T-helper 22 cell (primary cell): ENCODE results near the gene SMYD1.

Experiments used
- DNase-seq: peaks from one replicate; pipeline ENCODE4 v3.0.0-alpha.2; 2020; ENCODE audit warnings: low read depth

SMYD1 gene

DNA sequence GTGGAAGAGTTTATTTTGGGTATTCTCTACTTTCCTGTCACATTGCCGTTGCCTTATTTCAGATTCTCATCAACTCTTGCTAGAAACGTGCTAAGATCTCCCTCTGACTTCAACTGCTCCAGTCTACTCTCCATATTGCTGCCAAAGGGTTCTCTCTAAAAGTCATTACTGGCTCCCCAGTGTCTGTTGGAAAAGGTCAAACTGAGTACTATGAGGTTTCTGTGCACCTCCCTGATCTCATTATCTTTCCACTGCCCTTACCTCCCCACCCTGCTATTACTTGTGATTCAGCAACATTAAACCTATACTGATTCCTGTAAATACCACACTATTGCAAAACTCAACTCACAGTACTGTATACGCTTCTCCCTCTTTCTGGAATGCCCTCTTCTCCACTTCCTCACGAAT, 10.2 kb upstream of the SMYD1 start:
- no peak for DNase-seq

GRCh38 chr2:88058191-88058590, 9.4 kb upstream of the SMYD1 start:
- DNase-seq: no peak

GRCh38 chr2:88059979-88060906, 7.4 kb upstream of the SMYD1 start:
- no peak for DNase-seq

DNA sequence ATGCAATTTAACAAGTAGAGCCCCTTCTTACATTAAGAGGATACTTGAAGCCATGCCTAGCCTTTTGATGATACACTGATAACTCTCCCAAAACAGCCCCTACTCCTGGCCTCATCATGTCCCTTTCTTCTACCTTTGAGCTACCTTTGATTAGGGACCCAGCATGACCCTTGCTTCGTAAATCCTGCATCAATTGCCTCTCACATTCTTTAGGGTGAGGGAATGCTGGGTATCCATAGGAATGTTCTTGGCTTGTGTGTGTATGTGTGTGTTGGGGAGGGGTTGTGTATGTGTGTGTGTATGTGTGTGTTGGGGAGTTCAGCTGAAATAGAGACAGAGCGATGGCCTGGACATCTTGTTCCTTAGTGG, 6.7 kb upstream of the SMYD1 start:
- DNase-seq: no peak

DNA sequence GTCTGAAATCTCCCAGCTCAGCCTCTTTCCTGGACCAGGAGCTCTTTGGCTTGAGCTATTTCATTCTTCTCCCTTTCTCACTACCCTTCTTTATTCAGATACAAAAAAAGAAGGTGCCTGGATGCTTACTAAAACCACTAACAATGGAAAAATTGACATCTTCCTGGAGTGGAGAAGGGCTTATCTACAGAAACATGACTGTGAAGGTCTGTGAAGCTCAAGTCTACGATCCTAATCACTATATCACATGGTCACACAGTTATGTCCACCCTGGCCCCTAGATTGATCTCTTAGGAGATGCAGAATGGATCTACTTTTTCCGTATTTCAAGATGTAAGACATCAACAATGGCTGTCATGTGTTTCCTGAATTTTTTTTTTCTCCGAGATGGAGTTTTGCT, 6.3 kb upstream of the SMYD1 start:
- DNase-seq: no peak

DNA sequence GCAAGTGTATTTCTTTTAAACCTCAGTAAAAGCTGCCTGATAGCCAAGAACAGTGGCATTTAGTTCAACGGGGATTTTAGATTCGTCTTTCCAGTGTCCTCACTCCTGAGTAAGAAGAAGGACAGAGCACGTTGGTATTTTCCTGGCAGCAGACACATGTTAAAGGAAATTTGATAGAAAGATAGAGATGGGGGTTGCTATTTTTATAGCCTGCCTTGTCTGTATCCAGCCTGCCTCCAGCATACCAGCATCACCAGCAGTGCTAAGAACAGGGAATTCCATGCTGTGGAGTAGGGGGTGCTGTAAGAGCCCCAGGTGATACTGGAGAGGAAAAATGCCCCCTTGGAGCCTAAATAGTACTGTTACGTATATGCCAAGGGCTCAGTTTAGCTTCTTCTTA, 1.1 kb upstream of the SMYD1 start:
- DNase-seq: no peak

DNA sequence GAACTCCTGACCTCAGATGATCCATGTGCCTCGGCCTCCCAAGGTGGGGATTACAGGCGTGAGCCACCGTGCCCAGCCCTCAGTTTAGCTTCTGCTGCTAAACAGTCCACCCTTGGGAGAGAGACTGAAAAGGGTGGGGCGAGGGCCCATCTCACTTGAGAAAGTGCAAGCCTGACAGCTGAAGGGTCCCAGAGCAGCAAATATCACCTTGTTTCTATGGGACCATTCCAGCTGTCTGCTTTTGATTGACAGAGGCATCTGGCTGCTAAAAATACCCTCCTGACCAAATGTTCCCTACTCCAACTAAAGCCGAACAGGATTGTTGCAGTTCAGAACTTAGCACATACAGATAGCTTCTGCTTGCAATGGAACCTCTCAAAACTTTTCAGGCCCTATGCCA, 436 bp upstream of the SMYD1 start:
- no peak for DNase-seq

DNA sequence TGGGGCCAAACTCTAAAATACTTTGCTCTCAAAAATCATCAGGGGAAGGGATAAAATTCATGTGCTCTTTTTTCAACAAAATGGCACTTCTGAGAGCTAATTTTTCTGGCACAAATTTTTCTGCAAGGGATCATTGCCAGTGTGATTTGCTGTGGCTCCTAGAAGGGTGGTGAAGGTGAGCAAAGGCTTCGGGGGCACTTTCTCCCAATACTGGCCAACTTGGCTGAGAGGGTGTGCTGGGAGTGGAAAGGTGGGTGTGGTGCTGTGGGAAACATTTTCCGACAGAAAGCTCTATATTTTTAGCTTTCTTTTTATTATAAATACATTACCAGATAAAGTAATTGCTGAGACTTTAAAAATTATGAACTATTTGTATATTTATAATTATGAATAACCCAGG, 419 bp downstream of the SMYD1 start:
- no peak for DNase-seq

GRCh38 chr2:88069117-88069516, 1.5 kb downstream of the SMYD1 start:
- no peak for DNase-seq

GRCh38 chr2:88070055-88070454, 2.4 kb downstream of the SMYD1 start:
- no peak for DNase-seq

GRCh38 chr2:88071365-88071764, 3.7 kb downstream of the SMYD1 start:
- DNase-seq: no peak

DNA sequence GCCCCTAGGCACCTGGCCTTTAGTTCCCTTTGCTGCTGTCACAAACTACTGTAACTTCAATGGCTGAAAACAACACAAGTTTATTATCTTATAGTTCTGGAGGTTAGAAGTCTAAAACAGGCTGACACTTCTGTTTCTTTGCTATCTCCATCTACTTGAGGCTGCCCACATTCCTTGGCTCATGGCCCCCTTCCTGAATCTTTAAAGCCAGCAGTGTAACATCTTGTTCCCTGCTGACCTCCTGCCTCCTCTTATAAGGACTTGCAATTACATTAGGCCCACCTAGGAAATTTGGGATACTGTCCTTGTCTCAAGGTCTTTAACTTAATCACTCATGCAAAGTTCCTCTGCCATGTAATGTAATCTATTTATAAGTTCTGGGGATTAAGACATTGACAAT, 6.5 kb downstream of the SMYD1 start:
- no peak for DNase-seq

- DNase-seq: no peak
Observed at GRCh38 chr2:88074854-88075292, 7.2 kb downstream of the SMYD1 start.

GRCh38 chr2:88077080-88077479, 9.5 kb downstream of the SMYD1 start:
- no peak for DNase-seq

DNA sequence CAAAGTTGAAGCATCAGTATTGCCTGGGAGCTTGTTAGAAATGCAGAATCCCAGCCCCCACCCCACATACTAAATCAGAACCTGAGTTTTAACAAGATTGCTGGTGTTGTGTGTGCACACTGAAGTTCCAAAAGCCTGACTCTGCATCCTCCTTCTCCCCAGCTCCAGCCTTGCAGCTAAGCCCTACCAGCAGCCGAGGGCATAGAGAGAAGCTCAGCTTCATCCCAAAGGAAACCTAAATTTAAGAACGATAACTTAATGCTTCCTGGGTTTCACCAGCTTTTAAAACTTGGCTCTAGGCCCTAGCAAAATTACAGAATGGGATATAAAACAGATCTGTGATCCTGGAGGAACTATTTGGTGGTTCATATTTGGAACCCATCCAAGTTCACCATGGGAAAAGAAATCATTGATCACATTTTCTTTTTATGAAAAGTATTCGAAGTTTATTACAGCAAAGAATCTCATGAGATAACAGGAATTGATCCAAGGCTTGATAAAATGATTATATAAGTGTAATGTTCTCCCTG, 11.1 kb downstream of the SMYD1 start:
- no peak for DNase-seq

DNA sequence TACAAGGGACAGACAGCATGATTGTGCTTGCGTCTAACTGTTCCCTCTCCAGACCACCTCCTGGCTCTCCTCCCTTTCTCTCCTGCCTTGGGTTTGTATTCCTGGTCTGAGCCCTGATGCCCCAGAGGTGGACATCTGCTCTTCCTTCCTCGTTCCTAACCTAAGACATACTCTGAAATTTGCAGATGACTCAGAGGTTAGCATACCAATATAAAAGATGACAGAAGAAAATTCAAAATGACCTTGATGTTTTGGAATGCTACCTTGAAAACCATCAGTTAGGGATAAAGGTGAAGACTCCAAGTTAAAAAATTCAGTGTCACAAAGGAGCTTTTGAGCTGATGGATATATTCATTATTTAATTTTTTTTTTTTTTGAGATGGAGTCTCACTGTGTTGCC, 12.9 kb downstream of the SMYD1 start:
- DNase-seq: no peak

GRCh38 chr2:88081924-88082608, 14.4 kb downstream of the SMYD1 start:
- no peak for DNase-seq

DNA sequence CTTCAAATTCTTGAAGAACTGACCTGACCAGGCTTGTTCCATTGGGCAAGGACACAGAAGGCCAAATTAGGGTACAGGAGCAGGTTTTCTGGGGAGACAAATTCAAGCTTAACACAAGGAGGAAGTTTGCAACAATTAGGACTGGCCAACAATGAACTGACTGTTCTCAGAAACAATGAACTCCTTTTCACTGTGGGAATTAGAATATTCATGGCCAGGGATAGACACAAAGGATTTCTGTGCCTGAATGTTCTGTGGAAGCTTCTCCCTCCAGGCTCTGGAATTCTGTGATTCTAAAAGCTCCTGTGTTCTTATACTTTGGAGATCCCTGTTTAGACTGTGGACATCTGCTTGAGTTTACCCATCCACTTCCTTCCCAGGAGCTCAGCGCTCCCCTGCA, 15.2 kb downstream of the SMYD1 start:
- DNase-seq: no peak

- no peak for DNase-seq
Observed at GRCh38 chr2:88085099-88085498, 17.5 kb downstream of the SMYD1 start.

GRCh38 chr2:88085602-88086001, 18.0 kb downstream of the SMYD1 start:
- no peak for DNase-seq

DNA sequence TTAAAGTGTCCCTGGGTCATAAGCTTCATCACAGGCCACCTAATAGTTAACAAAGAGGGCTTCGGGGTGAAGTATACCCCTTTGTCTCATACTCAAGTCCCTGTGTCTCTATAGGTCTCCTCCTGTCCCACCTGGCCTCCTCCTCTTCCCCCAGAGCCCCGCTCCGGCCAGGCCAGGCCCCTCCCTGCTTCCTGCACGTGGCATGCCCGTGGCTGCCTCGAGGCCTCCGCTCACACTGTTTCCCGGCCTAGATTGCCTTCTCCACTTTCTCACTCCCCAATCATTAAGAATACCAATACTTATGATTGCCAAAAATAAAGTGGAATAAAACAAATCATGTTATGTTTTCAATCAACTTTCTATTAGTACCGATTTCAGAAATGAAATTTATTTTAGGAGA, 18.8 kb downstream of the SMYD1 start:
- no peak for DNase-seq

DNA sequence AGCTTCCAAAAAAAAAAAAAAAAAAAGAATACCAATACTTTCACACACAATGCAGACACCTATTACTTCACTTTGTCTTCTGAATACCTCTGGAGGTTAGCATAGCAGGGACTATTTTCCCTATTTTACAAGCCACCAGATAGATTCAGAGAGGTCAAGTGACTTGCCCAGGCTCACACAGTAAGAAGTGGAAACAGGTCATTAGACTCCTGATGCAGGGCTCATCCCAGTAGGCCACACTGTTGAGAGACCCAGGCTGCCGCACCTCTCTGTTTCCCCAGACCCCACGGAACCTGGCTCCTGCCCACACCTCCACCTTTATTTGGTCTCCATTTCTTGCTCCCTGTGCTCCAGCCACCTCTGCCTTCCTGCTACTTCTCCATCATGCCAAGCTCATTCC, 19.4 kb downstream of the SMYD1 start:
- DNase-seq: no peak

DNA sequence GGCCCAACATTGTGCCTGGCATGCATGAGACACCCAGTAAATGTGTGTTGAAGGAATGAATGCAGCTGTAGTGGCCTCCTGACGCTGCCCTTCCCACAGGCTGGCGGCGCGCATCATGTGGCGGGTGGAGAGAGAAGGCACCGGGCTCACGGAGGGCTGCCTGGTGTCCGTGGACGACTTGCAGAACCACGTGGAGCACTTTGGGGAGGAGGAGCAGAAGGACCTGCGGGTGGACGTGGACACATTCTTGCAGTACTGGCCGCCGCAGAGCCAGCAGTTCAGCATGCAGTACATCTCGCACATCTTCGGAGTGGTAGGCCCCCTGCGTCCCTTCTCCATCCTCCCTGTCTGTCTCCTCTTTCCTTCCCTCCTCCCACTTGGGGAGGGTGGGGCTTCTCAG, 20.1 kb downstream of the SMYD1 start:
- DNase-seq: no peak
